Measurements from ENCODE around the gene HAVCR1. TPM values are rescaled to one million over a fixed set of nuclear protein-coding genes. Genes with fewer than 3 reads are reported as not detected.
A peak's percentile ranks its signal among the peaks of the same experiment; 100 is the strongest.
"Not testable (repeated sequence)": the region's sequence is repeated elsewhere in the genome, so short reads cannot be mapped to it uniquely, and the experiment has no call there.

The HAVCR1 gene
- total RNA-seq, 1 donor from 2014 or later, result 0.43 TPM

DNA sequence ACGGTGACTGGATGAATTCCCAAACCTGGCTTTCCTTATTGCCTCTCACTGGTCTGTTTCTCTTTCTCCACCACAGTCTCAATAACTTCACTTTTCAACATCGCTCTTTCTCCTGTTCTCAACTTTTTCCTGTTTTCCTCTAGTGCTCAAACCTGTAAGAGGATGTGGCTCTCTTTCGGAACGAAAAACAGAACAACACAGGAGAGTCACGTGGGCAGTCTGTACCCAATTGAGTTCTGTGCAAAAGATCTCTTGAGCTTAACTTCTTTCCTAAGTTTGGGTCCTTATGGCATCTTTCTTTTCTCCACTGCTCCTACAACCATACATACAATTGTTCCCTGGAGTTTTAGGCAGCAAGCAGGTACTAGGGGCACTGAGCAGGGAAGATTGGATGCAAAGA is 8.9 kb downstream of the HAVCR1 start:
- no peak for DNase-seq (ENCODE audit: low read depth)

DNA sequence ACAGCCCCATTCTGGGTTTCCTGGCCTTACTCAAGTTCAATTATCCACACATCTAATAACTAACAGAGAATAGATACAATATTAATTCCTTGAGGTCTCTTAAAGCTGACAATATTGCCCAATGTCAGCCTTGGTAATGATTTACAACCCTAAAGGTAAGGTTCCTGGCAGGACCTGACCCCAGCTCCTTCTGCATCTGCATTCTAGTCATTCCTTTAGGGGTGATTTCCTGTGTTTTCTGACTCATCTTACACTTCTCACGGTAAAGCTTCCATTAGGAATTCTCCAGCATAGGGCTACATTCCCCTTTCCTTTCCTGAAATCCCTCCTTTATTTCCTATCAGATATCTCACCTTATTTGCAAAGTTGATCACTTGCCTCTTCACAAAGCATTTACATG is 9.3 kb downstream of the HAVCR1 start:
- DNase-seq (ENCODE audit: low read depth), result no peak

DNA sequence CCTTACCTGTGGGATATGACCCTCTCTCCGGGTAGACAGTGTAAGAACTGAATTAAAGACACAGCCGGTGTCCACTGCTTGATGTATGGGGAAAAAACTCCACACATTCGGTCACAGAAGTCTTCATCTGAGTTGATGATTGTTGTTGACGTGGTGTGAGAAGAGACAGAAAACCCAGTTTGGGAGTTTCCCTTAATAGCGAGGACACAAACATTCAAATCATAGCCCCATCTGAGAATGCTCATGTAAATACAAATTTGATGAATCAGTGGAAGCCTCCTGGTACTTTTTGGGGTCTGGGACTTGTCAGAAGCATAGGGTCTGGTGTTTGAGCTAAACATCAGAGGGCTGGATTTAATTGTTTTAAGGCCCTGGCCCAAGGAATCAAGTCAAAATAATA is 11.0 kb downstream of the HAVCR1 start:
- DNase-seq (ENCODE audit: low read depth), result no peak

DNA sequence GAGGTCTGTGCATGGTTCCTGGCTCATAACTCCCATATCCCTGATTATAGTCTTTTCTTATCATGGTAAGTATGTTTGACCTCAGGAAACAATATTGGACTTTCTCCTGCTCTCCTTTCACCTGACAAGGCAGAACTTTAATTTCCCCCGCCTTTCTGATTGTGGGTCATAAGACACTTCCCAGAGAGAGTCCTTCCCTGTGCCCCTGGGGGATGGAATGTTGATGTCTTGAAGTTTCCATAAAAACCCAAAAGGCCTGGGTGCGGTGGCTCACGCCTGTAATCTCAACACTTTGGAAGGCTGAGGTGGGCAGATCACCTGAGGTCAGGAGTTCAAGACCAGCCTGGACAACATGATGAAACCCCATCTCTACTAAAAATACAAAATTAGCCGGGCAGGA is 11.9 kb downstream of the HAVCR1 start:
- DNase-seq (ENCODE audit: low read depth), result not testable (repeated sequence)

DNA sequence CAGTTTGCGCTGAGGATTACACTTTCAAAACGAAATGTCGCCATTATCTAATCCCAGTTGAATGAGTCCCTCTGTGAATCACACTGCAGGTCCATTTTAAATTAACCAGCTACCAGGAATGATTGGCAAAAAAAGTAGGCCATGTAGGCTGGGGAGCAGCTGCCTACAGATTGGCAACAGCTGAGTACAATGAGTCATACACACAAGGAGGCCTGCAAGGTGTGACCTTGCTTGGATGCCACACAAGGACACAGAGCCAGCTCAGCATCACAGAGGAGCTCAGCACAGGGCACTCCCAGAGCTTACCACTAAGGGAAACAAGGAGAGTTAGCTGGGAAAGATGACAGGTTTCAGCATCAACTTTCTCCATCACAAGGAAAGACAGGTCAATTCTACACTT is 12.9 kb downstream of the HAVCR1 start:
- DNase-seq (ENCODE audit: low read depth), result peak; percentile 72

DNA sequence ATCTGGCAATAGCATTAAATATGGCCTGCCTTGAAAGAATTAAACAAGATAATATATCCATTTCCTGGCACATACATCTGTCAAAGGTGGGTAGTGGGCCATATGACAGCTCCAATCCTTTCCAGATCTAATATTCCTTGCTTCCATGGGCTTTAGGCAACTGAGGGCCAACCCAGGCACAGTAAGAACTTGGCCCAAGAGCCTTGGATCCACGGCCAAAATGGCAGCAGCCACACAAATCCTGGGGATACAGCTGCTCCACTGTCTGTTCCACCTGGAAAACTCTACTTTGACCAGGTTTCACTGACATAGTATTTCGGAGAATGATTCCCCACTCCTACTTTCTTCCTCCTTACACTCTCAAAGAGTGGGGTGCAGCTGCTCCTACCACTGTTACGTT is 13.3 kb downstream of the HAVCR1 start:
- no peak for DNase-seq (ENCODE audit: low read depth)

DNA sequence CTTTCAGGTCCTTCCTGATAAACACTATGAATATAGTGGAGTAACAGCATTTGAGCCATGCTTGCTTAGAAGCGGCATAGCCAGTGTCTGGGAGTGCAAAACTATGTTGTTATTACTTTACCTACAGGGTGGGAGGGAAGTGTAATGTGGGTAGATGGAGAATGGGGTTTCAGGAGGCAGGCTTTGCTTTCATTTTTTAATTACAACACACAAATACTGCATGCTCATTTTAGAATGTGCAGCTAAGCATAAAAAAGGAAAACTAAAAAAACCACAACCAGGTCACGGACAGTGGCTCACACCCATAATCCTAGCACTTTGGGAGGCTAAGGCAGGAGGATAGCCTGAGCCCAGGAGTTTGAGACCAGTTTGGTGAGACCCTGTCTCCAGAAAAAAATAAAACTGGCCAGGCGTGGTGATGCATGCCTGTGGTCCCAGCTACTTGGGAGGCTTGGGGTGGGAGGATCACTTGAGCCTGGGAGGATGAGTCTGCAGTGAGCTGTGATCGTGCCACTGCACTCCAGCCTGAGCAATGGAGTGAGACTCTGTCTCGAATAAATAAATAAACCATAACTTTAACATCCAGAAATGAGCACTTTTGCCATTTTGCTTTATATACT is 20.2 kb downstream of the HAVCR1 start:
- no peak for DNase-seq (ENCODE audit: low read depth)

DNA sequence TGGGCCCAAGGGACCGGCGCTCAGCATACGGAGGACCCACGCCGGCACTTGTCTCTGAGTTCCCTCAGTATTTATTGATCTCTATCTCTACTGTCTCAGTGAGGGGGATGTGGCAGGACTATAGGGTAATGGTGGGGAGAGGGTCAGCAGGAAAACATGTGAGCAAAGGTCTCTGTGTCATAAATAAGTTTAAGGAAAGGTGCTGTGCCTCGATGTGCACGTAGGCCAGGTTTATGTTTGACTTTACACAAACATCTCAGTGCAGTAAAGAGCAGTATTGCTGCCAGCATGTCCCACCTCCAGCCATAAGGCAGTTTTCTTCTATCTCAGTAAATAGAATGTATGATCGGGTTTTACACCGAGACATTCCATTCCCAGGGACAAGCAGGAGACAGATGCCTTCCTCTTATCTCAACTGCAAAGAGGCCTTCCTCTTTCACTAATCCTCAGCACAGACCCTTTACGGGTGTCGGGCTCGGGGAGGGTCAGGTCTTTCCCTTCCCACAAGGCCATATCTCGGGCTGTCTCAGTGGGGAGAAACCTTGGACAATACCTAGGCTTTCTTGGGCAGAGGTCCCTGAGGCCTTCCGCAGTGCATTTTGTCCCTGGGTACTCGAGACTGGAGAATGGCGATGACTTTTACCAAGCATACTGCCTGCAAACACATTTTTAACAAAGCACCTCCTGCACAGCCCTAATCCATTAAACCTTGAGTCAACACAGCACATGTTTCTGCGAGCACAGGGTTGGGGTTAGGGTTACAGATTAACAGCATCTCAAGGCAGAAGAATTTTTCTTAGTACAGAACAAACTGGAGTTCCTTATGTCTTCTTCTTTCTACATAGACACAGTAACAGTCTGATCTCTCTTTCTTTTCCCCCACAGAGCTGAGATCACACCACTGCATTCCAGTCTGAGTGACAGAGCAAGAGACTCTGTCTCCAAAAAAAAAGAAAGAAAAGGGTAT is 24.5 kb downstream of the HAVCR1 start:
- DNase-seq (ENCODE audit: low read depth), result not testable (repeated sequence)

DNA sequence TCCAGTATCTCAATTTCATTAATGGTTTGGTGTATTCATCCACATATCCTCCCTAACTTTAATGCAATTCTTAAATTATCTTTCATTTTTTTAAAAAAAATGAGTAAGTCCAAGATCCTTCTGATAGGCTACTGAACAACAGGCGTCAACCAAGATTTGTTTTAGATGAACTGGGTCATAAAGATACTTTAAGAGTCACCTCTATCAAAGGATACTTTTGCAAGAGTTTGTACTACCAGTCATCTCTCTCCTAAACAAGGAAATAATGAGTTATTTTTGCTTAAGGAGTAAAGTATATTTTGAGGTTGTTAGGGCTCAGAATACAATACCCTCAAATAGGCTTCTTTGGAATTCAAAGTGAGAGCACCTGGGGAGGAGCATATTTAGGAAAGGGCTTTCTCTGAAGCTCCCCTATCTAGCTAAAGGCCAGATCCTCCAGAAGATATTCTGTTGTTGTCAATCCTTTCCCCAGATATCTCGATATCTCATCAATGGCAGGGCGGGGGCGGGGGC is 25.8 kb downstream of the HAVCR1 start:
- DNase-seq (ENCODE audit: low read depth), result no peak

DNA sequence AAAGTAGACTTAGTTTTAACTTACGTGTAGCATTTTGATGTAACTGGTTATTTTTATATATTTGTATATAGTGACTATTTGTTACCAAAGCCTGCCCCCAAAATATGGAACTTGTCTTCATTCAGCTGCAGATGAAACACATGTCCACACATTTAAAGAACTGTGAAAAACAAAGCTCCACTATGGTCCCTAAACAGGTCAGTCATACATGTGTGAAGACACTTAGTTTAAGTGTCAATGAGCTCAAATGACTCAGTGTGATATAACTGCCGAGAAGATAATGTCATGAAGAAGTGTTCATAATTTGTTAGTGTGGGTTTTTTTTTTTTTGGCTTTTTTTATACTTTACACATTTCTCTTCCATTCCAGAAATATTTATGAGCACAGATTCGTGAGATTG is 28.2 kb downstream of the HAVCR1 start:
- DNase-seq (ENCODE audit: low read depth), result no peak

DNA sequence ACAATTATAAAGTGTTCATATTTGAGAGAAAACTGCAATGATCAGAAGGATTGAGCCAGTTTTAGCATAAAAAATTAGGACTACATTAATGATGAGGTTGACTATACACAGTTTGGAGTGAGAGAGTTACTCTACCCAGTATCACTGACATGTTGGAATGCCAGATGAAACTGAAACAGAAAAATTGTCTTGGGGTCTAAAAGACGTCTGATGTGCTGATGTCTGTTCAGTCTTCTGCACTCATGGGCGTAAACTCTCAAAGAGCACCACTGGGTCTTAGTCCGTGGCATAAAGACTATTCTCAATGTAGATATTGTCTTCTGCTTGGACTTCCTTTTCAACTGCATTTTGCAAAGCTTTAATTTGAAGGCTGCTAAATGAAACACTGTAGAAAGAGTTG is 29.5 kb downstream of the HAVCR1 start:
- no peak for DNase-seq (ENCODE audit: low read depth)

DNA sequence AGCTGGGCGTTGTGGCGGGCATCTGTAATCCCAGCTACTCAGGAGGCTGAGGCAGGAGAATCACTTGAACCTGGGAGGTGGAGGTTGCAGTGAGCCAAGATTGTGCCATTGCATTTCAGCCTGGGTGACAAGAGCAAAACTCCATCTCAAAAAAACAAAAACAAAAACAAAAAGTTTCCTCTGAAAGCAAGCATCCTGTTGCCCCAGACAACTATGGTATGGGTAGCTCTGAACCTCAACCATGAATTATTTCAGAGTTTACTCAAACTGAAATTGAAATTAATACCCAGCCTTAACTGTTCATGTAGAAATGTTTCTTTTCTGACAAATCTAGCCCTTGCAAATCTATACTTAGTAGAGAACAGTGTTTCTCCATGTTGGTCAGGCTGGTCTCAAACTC is 31.3 kb downstream of the HAVCR1 start:
- not testable (repeated sequence) for DNase-seq (ENCODE audit: low read depth)

DNA sequence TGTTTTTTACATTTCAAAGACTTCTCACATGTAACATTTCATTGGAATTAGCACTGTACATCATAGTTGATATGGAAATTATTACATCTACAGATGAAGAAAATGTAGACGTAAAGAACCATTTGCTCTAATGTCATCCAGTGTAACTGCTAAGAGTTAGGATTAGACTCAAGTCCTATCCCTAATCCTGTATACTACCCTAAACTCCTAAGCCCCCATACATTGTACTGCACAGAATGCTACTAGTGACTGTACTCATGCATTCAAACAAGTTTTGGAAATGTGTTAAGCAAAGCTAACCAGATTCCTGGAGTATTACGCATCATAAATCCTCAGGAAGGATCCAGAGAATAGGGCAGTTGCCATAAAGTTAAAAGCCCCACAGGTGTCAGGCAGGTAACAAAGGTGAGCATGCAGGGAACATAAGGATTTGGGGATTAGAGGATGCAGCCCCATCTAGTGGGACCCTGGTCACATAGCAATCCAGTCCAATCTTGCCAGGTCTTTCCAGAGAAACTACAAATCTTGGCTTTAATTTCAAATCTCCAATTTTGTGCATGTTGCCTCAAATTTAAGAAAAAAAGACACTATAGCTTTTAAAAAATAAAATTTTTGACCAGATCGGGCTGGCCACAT is 32.0 kb downstream of the HAVCR1 start:
- DNase-seq (ENCODE audit: low read depth), result no peak

DNA sequence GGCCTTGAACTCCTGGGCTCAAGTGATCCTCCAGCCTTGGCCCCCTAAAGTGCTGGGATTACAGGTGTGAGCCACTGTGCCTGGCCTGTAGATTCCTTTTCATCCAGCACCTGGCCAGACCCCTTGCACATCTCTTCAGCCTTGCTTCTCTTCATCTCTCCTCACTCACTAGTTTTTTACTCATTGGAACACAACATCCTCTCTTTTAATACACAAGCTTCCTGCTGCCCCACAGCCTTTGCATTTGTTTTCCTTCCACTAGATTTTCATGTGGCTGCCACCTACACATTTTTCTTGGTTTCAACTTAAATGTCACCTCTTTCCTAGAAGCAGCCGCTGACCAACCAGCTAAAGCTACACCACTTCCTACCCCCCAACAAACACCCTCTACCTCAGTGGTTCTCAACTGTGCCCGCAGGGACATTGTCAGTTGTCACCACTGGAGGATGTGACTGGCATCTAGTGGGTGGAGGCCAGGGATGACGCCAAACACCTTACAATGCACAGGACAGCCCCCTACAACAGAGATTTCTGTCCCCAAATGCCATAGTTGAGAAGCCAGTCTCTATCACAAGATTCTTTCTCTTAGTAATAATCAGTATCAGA is 33.7 kb downstream of the HAVCR1 start:
- no peak for DNase-seq (ENCODE audit: low read depth)

DNA sequence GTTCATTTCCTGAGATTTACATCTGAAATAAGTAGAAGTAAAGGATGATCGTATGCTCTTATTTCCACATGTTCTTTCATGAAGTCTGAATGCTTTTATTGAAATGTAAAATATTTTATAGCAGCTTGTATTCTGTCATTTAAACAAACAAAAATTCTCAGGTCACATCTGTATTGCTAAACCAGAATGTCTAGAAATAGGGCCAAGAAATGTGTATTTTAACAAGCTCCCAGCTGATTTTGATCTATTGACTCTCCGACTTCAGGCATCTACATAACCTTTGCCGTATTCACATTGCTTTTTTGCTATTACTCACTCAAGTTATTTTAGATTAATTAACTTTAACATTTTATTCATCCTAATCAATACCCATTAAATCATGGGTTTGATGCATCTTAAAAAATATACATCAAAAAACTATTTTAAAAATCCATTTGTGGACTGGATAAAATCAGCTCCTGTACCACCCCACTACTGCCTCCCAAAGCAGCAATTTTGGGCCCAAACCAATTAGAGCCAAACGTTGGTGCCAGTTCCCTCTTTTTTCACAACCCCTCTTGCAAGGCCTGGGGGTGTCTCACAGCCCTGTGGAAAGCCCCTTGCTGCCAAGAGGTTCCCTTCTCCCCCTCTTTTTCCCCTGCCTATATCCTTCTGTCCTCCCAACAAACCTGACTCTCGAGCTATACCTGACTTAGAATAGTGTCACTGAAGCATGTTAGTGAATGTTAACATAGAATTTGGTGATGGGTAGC is 34.5 kb downstream of the HAVCR1 start:
- DNase-seq (ENCODE audit: low read depth), result no peak

DNA sequence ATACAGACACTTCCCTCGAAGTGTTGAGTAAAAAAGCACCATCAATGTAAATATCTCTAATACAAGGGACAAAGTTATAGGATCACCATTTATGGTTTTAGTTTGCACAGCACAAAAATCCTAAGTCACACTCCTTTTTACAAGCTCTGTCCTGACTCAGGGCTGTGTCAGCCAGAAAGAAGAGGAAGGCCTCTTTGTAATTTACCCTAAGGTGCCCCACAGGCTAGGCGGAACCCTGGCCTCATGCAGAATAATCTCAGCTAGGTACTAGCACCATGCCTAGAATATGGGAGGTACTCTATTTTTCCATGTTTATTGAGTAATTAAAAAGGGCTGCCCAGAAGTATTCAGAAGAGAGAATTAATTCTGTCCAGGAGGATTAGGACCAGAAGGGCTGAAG is 36.9 kb downstream of the HAVCR1 start:
- DNase-seq (ENCODE audit: low read depth), result no peak

DNA sequence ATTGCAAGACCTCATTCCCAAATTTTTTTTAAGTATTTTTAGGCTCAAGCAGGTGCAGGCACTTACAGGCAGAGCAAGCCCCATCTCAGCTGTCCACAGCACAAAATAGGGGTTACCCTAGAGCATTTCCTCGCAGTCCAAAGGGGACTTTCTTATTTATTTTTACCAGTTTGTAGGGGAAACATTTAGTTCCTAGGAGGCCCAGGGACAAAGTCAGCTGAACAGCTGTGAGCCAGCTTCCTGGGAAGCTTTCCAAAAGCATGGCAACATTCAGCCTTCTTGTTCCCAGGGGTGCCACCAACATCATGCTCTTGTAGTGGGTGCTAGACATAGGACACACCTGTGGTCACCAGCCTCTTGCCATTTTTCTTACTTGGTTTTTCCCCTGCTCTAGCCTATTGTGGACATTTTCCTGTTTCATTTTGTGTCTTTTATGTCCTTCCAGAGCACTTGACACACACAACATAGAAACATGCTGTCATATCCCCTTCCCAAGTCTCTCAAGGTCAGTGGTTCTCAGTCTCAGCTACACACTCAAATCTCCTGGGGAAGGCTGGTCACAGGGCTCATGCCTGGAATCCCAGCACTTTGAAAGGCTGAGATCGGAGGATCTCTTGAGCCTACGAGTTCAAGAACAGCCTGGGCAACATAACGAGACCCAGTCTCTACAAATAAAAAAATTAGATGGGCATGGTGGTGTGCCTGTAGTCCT is 38.2 kb downstream of the HAVCR1 start:
- DNase-seq (ENCODE audit: low read depth), result peak; percentile 78

DNA sequence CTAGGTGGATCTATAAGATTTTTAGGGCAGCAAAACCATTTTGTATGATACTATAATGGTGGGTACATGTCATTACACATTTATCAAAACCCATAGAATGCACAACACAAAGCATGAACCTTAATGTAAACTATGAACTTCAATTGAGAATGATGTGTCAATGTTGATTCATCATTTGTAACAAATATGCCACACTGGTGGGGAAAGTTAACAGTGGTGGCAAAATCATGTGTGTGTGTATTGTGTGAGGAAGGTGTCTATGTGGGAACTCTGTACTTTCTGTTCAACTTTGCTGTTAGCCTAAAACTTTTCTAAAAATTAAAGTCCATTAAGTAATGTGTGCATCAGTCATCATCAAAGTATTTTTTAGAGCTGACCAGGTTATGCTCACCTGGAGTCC is 38.9 kb downstream of the HAVCR1 start:
- DNase-seq (ENCODE audit: low read depth), result no peak

DNA sequence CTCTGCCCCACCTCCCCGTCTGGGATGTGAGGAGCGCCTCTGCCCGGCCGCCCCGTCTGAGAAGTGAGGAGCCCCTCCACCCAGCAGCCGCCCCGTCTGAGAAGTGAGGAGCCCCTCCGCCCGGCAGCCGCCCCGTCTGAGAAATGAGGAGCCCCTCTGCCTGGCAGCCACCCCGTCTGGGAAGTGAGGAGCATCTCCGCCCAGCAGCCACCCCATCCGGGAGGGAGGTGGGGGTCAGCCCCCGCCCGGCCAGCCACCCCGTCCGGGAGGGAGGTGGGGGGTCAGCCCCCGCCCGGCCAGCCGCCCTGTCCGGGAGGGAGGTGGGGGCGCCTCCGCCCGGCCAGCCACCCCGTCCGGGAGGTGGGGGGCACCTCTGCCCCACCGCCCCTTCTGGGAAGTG is 44.8 kb downstream of the HAVCR1 start:
- DNase-seq (ENCODE audit: low read depth), result not testable (repeated sequence)

DNA sequence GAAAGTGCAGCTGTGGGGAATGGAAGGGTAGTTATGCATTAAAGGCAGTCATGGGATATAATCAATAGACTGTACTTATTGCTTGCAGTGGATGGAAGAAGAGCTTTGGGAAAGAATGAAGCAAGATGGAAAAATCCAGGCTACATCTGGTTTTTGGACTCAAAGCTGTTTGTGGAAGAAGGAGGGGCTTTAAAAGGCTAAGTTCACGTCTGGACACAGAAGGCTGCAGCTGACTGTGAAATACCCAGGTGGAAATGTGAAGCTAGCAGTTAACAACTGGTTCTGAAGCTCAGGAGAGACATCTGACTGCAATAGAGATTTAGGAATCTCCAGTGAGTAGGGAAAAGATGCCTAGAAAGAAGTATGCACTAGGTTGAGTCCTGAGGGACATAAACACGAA is 52.7 kb downstream of the HAVCR1 start:
- no peak for DNase-seq (ENCODE audit: low read depth)
